Erythroblast (primary cell): ENCODE data around the gene YPEL1.
A peak's percentile ranks its signal among the peaks of the same experiment; 100 is the strongest.
"Not testable (repeated sequence)": the region's sequence is repeated elsewhere in the genome, so short reads cannot be mapped to it uniquely, and the experiment has no call there.

Experiments used
- DNase-seq, 2 experiments: peaks; one replicate each; lab custom pipeline; 2025; lab: John Stamatoyannopoulos, UW
- GATA1 ChIP-seq: IDR thresholded peaks from 2 replicates; pipeline ENCODE4 v1.6.1; 2011; ENCODE audit warnings: low read depth, mild to moderate bottlenecking, control low read depth, low read length, moderate library complexity
- POLR2A ChIP-seq: IDR thresholded peaks from 2 replicates; pipeline ENCODE4 v1.6.1; 2011; ENCODE audit warnings: mild to moderate bottlenecking, low read length

The YPEL1 gene

DNA sequence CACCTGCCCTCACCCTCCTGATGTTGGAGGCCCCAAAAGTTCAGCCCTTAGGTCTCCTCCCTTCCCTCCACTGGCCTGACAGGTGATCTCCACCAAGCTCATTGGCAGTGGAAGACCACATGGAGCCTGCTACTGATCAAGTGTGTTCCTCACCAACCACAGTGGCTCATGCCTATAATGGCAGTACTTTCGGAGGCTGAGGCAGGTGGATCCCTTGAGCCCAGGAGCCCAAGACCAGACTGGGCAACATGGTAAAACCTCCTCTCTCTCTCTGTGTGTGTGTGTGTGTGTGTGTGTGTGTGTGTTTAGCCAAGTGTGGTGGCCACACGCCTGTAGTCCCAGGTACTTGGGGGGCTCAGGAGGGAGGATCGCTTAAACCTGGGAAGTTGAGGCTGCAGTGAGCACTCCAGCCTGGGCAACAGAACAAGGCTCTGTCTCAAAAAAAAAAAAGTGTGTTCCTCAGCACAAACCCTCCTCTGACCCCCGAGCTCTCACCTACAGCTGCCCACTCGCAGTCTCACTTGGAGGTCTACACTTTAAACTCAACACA lies 4.3 kb upstream of the YPEL1 start:
- TF ChIP-seq POLR2A: no peak
- TF ChIP-seq GATA1: no peak
- DNase-seq: no peak

DNA sequence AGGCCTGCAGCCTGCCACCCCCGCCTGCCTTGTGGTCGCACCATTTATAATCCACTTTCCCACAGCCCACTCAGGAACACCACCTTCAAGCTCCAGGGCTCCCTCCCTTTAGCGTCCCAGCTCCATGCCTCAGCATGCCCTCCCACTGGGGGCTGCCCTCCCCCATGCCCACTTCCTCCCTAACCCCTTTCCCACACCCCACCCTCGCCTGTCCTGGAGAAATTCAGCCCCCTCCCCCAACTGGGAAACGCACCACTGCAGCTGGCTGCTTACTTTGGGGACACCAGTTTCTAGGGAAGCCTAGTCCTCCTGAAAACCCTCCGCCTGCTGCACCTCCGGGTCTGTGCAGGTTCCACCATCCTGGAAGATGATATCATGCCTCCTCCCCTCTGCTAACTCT lies 3.4 kb upstream of the YPEL1 start:
- DNase-seq: no peak
- TF ChIP-seq GATA1: no peak
- TF ChIP-seq POLR2A: no peak

DNA sequence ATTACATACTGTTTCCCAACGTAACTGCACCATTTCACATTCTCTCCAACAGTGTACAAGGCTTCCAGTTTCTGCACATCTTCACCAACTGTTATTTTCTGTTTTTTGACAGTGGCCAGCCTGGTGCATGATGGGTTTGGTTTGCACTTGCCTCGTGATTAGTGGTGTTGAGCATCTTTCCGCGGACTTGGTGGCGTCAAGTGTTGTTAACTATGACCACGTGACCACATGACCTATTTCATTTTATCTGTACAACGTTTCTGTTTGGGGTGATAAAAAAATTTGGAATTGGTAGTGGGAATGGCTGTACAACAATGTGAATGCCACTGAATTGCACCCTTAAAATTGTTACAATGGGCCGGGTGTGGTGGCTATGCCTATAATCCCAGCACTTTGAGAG lies 2.5 kb upstream of the YPEL1 start:
- DNase-seq: no peak
- TF ChIP-seq GATA1: no peak
- no peak for TF ChIP-seq POLR2A

DNA sequence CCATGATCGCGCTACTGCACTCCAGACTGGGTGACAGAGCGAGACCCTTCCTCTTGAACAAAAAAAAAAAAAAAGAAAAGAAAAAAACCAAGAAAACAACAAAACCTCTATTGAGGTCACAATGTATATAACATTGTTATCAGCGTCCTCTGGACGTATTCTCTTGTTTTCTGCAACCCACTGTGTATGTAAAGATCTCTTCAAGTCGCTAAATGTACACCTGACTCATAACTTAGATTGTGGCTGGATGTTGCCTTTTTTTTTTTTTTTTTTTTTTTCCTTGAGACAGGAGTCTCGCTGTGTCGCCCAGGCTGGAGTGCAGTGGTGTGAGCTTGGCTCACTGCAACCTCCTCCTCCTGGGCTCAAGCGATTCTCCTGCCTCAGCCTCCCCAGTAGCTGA lies 1.4 kb upstream of the YPEL1 start:
- no peak for TF ChIP-seq GATA1
- DNase-seq: no peak

DNA sequence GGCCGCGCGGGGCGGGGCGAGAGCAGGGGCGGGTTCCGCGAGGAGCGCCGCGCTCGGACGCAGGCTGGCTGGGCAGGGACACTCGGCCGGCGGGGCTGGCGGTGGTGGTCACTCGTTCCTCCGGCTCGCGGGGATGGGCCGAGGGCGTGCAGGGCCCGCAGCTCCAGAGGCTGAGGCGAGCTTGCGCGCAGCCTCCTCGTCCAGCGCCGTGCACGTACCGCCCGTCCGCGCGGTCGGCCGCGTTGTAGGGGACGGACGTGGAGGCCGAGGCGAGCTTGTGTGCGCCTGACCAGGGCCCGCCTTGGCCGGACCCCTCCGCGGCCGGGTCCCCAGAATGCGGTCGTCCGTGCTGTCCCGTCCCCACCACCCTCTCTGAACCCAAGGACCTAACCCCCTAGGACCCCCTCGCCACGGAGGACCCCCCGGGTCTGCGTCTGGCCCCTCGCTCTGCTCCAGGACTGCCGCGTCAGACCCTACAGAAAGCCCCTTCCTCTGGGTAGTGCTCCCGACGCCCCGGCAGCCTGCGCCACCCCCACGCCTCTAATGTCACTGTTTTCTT lies 569 bp upstream of the YPEL1 start:
- DNase-seq: no peak
- TF ChIP-seq POLR2A (no peak), GATA1 (no peak)

DNA sequence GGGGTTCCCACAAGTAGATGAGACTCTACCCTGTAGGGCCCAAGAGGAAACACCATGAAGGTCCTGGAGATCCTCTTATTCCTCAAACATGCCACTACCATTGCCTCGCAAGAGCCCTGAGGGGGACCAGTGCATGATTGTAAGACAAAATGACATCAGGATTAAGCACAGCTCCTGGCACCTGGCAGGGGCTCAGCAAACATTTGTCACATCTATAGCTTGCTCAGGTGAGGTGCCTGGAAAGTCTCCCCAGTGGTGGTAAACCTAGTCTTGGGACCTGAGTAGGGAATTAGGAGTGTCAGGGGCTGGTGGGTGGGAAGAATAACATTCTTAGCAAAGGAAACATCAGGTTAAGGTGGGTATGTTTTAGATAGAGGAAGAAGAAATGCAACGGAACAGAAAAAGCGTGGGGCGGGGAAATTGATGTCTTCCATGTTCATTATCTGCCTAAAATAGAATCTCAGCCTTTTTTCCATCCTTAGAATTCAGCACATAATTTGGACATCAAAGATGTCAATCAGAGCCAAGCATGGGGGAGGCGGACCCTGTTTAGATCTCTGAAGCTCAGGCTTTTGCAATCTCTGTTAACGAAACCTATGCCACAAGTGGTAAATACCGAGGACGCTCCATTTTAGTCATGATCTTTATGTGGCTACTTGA lies 924 bp downstream of the YPEL1 start:
- DNase-seq: no peak
- no peak for TF ChIP-seq POLR2A
- TF ChIP-seq GATA1: no peak

DNA sequence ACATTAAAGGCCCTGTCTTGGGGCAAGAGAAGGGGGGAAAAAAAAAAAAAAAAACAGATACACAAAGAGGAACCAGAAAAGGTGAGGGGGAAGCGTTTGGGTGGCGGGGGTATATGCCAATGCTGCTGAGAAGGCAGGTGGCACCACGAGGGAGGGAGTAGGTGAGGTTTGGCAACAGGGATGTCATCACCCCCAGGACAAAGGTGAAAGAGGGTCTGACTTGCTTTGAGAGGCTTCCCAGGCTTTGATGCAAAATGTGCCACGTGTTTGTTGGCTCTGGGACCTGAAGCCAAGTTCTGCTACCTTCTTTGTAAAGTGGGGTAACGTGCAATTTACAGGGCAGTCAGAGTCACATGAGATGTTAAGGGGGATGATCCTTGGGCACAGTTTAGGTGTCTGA lies 4.1 kb downstream of the YPEL1 start:
- no peak for DNase-seq
- TF ChIP-seq POLR2A: no peak
- TF ChIP-seq GATA1: no peak

DNA sequence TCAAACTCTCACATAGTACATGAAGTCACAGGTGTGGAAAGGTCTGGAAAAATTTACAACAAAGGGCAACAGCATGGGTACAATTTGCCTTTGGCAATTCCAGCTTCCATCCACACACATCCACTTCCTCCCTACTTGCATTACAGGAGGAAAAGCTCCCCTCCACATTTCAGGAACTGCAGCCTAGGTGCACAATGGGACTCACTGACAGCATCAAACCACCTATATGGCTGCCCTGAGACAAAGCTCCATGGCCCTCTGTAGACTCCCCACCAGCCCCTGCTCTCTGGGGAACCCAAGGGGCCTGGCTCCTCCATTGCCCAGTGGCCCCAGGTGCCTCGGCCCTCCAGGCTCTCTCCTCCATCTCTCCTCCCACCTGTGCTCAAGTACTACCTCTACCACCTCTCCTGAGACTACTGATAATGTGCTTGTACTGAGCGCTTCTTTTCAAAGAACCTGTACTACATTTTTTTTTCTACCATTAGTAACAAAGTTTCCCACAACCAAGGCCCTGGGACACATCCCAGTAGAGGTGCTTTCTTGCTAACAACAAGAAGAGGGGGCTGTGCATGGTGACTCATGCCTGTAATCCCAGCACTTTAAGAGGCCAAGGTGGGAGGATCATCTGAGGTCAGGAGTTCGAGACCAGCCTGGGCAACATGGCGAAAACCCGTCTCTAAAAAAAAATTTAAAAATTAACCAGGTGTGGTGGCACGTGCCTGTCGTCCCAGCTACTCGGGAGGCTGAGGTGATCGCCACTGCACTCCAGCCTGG lies 4.9 kb downstream of the YPEL1 start:
- no peak for DNase-seq

DNA sequence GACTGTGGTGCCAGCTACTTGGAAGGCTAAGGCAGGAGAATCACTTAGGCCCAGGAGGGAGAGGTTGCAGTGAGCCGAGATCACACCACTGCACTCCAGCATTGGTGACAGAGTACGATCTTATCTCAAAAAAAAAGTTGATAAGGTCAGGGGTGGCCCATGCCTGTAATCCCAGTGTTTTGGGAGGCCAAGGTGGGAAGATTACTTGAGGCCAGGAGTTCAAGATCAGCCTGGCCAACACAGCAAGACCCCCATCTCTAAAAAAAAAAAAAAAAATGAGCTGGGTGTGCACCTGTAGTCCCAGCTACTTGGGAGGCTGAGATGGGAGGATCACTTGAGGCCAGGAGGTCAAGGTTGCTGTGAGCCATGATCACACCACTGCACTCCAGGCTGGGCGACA lies 6.4 kb downstream of the YPEL1 start:
- DNase-seq: not testable (repeated sequence)

More for the DNA sequence above, 4.9 kb downstream of the YPEL1 start:
- no peak for TF ChIP-seq GATA1
- no peak for TF ChIP-seq POLR2A

DNA sequence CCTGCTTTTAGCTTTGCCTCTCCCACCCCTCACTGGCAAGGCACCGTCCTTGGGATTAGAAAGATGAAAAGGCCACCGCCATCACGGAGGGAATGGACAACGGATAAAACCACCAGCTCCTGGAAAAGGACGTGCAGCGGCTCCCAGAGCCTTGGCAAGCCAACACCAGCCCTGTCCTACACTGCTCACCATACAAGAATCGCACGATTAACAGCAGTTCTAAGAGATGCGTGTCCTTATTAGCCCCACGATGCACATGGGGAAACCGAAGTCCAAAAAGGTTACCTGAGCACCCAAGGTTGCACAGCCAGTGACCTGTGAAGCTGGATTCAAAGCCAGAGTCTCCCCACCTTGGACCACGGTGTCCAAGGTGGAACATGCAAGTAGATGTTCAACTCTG lies 7.3 kb downstream of the YPEL1 start:
- no peak for DNase-seq
- TF ChIP-seq POLR2A (no peak), GATA1 (no peak)

DNA sequence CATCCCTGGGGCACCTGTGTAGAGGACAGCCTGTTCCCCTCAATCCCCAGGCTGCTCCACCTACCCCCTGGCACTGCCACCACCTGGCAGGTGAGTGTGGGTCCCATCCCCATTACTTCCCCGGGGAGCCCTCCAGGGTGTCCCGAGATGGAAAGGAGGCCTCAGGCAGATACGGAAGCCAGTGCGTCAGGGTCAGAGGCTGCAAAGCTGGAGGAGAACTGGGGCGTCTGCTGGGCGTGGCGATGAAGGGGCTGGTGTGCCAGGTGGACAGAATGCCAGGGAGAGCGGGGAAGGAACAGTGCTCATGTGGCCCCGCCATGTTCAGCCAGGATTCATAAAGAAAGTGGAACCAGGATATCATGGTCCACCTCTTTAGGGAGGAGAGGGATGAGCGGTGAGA lies 7.8 kb downstream of the YPEL1 start:
- TF ChIP-seq GATA1 (no peak), POLR2A (no peak)
- DNase-seq: no peak

DNA sequence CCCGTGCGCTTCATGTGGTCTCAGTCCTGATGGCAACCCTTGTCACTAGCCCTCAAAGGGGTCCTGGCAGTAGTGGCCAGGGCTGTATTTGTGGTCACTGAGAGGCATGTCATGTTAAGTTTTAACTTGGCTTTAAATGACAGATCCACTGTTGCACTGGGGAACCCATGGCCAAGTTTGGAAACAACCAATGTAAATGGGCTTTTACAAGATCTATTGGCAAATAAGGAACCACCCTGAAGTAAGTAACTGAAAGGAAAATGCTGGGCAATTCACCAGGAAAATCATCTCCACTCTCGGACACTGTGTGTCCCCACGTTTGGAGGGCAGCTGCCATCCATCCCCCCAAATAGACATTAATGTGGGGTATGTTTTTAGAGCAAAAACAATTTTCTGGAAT lies 8.4 kb downstream of the YPEL1 start:
- TF ChIP-seq POLR2A (no peak), GATA1 (no peak)
- no peak for DNase-seq

DNA sequence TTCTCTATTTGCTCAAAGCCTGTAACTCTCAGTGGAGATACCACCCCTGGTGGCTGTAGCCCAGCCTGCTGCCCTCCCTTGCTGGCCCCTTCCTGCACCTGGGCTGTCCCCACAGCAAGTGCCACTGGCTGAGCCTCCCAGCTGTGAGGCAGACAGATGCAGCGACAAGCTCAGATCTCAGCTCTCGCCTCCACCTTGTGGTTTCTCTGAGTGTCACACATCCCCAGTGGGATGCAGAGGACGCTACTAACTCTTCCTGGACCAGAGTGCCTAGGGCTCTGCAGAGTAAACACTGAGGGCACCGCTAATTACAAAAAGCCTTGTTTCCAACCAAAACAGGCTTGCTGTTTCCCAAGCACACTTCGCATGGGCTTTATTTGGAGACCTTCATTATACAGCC lies 8.9 kb downstream of the YPEL1 start:
- DNase-seq: peak; percentile 17 to 19
- no peak for TF ChIP-seq POLR2A
- no peak for TF ChIP-seq GATA1

DNA sequence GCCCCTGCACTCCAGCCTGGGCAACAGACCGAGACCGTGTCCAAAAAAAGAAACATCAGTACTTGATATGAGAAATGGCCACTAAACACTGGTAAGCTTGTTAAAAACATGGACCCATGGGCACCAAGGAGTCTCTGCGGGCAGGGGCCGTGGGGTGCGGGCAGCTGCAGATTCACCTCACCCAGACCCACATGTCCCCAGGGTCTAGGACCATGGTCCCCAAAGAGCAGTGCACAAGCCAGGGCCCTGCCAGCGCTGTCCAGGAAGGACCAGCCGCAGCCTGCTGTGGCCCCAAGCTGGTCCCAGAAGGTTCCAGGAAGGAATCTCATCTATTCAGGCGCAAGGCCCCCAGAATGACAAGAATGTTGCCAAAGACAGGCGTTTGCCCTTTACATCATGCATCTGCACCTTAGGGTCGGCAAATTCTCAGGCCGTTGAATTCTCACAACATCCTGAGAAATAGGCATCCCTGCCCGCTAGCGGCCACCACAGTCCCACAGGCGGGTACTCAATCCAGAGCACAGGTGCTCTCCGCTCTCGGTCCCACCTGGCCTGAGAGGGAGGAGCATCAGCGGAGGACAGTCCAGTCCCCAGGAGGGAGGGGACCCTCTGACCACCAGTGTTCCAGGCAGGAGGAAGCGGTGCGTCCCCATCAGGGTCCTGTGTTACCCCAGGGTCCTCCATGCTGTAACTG lies 9.5 kb downstream of the YPEL1 start:
- DNase-seq: no peak
- TF ChIP-seq GATA1 (no peak), POLR2A (no peak)

DNA sequence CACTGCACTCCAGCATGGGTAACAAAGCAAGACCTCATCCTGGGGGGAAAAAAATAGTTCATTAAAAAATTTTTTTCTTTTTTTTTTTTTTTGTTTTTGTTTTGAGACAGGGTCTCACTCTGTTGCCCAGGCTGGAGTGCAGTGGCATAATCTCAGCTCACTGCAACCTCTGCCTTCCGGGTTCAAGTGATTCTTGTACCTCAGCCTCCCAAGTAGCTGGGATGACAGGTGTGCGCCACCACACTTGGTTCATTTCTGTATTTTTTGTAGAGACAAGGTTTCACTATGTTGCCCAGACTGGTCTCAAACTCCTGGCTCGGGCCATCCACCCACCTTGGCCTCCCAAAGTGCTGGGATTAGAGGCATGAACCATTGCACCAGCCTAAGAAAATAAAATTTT lies 11.1 kb downstream of the YPEL1 start:
- not testable (repeated sequence) for DNase-seq

DNA sequence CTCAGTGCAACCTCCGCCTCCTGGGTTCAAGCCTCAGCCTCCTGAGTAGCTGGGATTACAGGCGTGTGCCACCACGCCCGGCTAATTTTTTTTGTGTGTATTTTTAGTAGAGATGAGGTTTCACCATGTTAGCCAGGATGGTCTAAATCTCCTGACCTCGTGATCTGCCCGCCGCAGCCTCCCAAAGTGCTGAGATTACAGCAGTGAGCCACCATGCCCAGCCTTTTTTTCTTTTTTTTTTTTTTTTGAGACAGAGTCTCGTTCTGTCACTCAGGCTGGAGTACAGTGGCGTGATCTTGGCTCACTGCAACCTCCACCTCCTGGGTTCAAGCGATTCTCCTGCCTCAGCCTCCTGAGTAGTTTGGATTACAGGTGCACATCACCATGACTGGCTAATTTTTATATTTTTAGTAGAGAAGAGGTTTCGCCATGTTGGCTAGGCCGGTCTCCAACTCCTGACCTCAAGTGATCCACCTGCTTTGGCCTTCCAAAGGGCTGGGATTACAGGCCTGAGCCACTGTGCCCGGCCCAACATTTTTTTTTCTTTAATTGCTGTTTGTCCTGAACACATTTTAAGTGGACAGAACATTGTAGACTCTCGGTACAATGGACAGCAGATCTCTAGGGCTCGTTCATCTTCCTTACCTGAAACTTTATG lies 14.3 kb downstream of the YPEL1 start:
- not testable (repeated sequence) for DNase-seq

DNA sequence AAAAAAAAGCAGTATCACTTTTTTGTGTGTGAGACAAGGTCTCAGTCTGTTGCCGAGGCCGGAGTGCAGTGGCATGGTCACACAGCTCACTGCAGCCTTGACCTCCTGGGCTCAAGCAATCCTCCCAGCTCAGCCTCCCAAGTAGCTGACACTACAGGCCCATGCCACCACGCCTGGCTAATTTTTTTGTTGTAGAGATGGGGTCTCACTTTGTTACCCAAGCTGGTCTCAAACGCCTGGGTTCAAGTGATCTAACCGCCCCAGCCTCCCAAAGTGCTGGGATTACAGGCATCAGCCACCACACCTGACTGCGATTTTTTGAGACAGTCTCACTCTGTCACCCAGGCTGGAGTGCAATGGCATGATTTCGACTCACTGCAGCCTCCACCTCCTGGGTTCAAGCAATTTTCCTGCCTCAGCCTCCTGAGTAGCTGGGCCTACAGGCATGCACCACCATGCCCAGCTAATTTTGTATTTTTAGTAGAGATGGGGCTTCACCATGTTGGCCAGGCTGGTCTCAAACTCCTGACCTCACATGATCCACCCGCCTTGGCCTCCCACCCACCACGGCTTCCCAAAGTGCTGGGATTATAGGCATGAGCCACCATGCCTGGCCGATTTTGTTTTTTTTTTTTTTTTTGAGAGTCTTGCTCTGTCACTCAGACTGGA lies 15.3 kb downstream of the YPEL1 start:
- DNase-seq: not testable (repeated sequence)
